Keratinocyte (primary cell): ENCODE data around the gene TRIP11. TPM values are rescaled to one million over a fixed set of nuclear protein-coding genes. Genes with fewer than 3 reads are reported as not detected.

ENCODE experiments used
- DNase-seq: peaks from one replicate; pipeline ENCODE4 v3.0.0-alpha.2; 2011; ENCODE audit warnings: low read depth, missing footprints, low spot score
- FAIRE-seq: peaks from 2 replicates; lab custom pipeline; 2011; peaks lifted over from hg19 to GRCh38; lab: Jason Lieb, UNC
- H2AFZ ChIP-seq: 2 replicates; pipeline ENCODE4 v1.6.0; 2012; ENCODE audit warnings: low read length, control low read depth, inconsistent platforms; ENCODE audit not compliant: control insufficient read depth
- H3K27ac ChIP-seq: 2 replicates; pipeline ENCODE4 v1.5.1; 2011; ENCODE audit warnings: low read length; ENCODE audit not compliant: control insufficient read depth, insufficient read depth
- H3K27me3 ChIP-seq: 3 replicates; pipeline ENCODE4 v1.6.0; 2011; ENCODE audit warnings: low read length; ENCODE audit not compliant: control insufficient read depth, insufficient read depth; ENCODE audit errors: extremely low read depth
- H3K36me3 ChIP-seq, 2 experiments: 2 replicates in 1 of 2; 3 replicates in 1 of 2; pipeline ENCODE4 v1.5.1; 2011; ENCODE audit warnings: low read length in 2 of 2, mild to moderate bottlenecking in 1 of 2; ENCODE audit not compliant: control insufficient read depth in 2 of 2, insufficient read depth in 2 of 2; ENCODE audit errors: extremely low read depth in 1 of 2
- H3K4me1 ChIP-seq: 3 replicates; pipeline ENCODE4 v1.5.1; 2011; ENCODE audit warnings: low read length; ENCODE audit not compliant: control insufficient read depth, insufficient read depth; ENCODE audit errors: extremely low read depth
- H3K4me2 ChIP-seq: 3 replicates; pipeline ENCODE4 v1.6.0; 2011; ENCODE audit warnings: low read depth, low read length; ENCODE audit not compliant: control insufficient read depth, insufficient read depth; ENCODE audit errors: extremely low read depth
- H3K4me3 ChIP-seq, 3 experiments: fragments of 200-600 bp in 1 of 3; sonication (generic) in 1 of 3; 2 replicates in 2 of 3; 3 replicates in 1 of 3; pipeline ENCODE4 v1.5.1; 2011 to 2016; ENCODE audit warnings: low read length in 3 of 3, mild to moderate bottlenecking in 3 of 3, control low read depth in 2 of 3, inconsistent platforms in 1 of 3, low read depth in 1 of 3, mixed read lengths in 1 of 3, mixed run types in 1 of 3, moderate library complexity in 1 of 3; ENCODE audit not compliant: control insufficient read depth in 2 of 3, insufficient read depth in 2 of 3; ENCODE audit errors: extremely low read depth in 1 of 3
- H3K79me2 ChIP-seq: 2 replicates; pipeline ENCODE4 v1.6.0; 2012; ENCODE audit warnings: low read length; ENCODE audit not compliant: control insufficient read depth, insufficient read depth
- H3K9ac ChIP-seq: 3 replicates; pipeline ENCODE4 v1.6.0; 2011; ENCODE audit warnings: low read length; ENCODE audit not compliant: control insufficient read depth, insufficient read depth; ENCODE audit errors: extremely low read depth
- H3K9me1 ChIP-seq: 3 replicates; pipeline ENCODE4 v1.6.0; 2011; ENCODE audit warnings: low read length; ENCODE audit not compliant: control insufficient read depth, insufficient read depth; ENCODE audit errors: extremely low read depth
- H3K9me3 ChIP-seq: 2 replicates; pipeline ENCODE4 v1.5.1; 2012; ENCODE audit warnings: low read depth, low read length; ENCODE audit not compliant: control insufficient read depth
- H4K20me1 ChIP-seq: 3 replicates; pipeline ENCODE4 v1.6.0; 2011; ENCODE audit warnings: low read length; ENCODE audit not compliant: control insufficient read depth, insufficient read depth; ENCODE audit errors: extremely low read depth
- CTCF ChIP-seq, 3 experiments: IDR thresholded peaks in 1 of 3; conservative IDR thresholded peaks in 1 of 3; optimal IDR thresholded peaks in 1 of 3; 2 replicates in 2 of 3; 3 replicates in 1 of 3; pipeline versions ENCODE3 to v1.5.1; 2011; ENCODE audit warnings: low read length in 3 of 3, mild to moderate bottlenecking in 3 of 3, moderate library complexity in 2 of 3, control low read depth in 1 of 3, inconsistent platforms in 1 of 3; ENCODE audit not compliant: insufficient read depth in 2 of 3; ENCODE audit errors: extremely low read depth in 1 of 3
- EZH2 ChIP-seq: IDR thresholded peaks from one replicate; pipeline ENCODE4 v1.6.1; 2012; ENCODE audit warnings: inconsistent platforms, mild to moderate bottlenecking, low read length, moderate library complexity
- dilution Hi-C: fragments of 300-500 bp; cut with MboI; formaldehyde crosslinking; loops from one replicate; pipeline ENCODE4 v1.7.0; 2020; ENCODE audit warnings: low sequenced_read_pairs; ENCODE audit not compliant: extremely low pct_ligation_motif_present
- polyA plus RNA-seq, 5 experiments: library from polyadenylated mRNA; depleted of rRNA in 3 of 5; stranded (reverse) in 3 of 5; stranded (forward) in 1 of 5; unstranded in 1 of 5; fragments of >200 nt; gene quantifications; 1 replicate in 1 of 5; 2 replicates in 3 of 5; 3 replicates in 1 of 5; pipeline versions ENCODE4 v1.2.1 to v1.2.3, GENCODE V29; 2011 to 2012; ENCODE audit warnings: missing spikeins in 2 of 5, low read depth in 1 of 5, low replicate concordance in 1 of 5

Gene TRIP11
- polyA plus RNA-seq, 1 donor (not counting 4 experiments of a cell fraction or from before 2014, with no cell fraction given): 25.3 TPM

GRCh38 chr14:91947475-91948184, 92.2 kb downstream of the TRIP11 start, which contains the start of gene FBLN5:
TSS of gene FBLN5 (minus strand) at chr14:91947694. CDS start at chr14:91947229, 465 bp downstream.
- Histone ChIP-seq H3K36me3 (no peaks in the 10 kb centered on the region), H3K9me3 (no peaks in the 10 kb centered on the region), H3K4me2 (peak within 1 kb of the TSS; percentile 88), H3K9me1 (no peaks in the 10 kb centered on the region), H4K20me1 (no peaks in the 10 kb centered on the region), H3K79me2 (no peaks in the 10 kb centered on the region), H3K4me3 (peak within 1 kb of the TSS; percentile 4 to 71 (median 60)), H3K27me3 (peaks cover 28% of the 10 kb centered on the region), H3K4me1 (peaks cover 7% of the 10 kb centered on the region), H3K9ac (peak within 1 kb of the TSS; percentile 9), H2AFZ (peak within 1 kb of the TSS; percentile 4), H3K27ac (no peak within 1 kb of the TSS)
- DNase-seq (no peak), FAIRE-seq (peak; percentile 13)
- dilution Hi-C loops: no loop called here
- TF ChIP-seq EZH2: no peak

- peaks cover 7% of the 10 kb centered on the region for H3K4me1 ChIP-seq
- peak; percentile 52 for TF ChIP-seq EZH2
- TF ChIP-seq CTCF (optimal IDR thresholded peaks at IDR 0.05 in 1 of 3, IDR thresholded peaks at IDR 0.05 in 1 of 3, conservative IDR thresholded peaks at IDR 0.05 in 1 of 3; ENCODE audit: extremely low read depth in 1 of 3, insufficient read depth in 2 of 3, low read length in 3 of 3): no peak
- dilution Hi-C loops: no loop called here
- H3K79me2 ChIP-seq: no peaks in the 10 kb centered on the region
- peak overlapping the region; percentile 4 to 71 (median 60) for H3K4me3 ChIP-seq
- H3K36me3 ChIP-seq: no peaks in the 10 kb centered on the region
- H3K9me1 ChIP-seq: no peaks in the 10 kb centered on the region
- FAIRE-seq: no peak
- no peak for DNase-seq
- peak overlapping the region; percentile 88 for H3K4me2 ChIP-seq
- no peak overlapping the region for H3K27ac ChIP-seq
- H4K20me1 ChIP-seq: no peaks in the 10 kb centered on the region
- H3K9me3 ChIP-seq: no peaks in the 10 kb centered on the region
- peak overlapping the region; percentile 9 for H3K9ac ChIP-seq
- H2AFZ ChIP-seq: peak overlapping the region; percentile 4
- peaks cover 28% of the 10 kb centered on the region for H3K27me3 ChIP-seq
Observed at GRCh38 chr14:91946622-91947474, 93.0 kb downstream of the TRIP11 start.
